C4-2B (cell line): ENCODE measurements around the gene RFTN1.

Source experiments
- ZFX ChIP-seq: fragments of 450-650 bp; IDR thresholded peaks from 2 replicates; pipeline ENCODE4 v1.6.1; 2017
- TF ChIP-seq, protein P1 (sequence below): fragments of 450-650 bp; conservative IDR thresholded peaks from 2 replicates; pipeline ENCODE4 v1.5.1; 2017; ENCODE audit warnings: mild to moderate bottlenecking

GRCh38 chr3:16478516-16478915 is 35.0 kb downstream of the RFTN1 start:
- TF ChIP-seq, protein P1, sequence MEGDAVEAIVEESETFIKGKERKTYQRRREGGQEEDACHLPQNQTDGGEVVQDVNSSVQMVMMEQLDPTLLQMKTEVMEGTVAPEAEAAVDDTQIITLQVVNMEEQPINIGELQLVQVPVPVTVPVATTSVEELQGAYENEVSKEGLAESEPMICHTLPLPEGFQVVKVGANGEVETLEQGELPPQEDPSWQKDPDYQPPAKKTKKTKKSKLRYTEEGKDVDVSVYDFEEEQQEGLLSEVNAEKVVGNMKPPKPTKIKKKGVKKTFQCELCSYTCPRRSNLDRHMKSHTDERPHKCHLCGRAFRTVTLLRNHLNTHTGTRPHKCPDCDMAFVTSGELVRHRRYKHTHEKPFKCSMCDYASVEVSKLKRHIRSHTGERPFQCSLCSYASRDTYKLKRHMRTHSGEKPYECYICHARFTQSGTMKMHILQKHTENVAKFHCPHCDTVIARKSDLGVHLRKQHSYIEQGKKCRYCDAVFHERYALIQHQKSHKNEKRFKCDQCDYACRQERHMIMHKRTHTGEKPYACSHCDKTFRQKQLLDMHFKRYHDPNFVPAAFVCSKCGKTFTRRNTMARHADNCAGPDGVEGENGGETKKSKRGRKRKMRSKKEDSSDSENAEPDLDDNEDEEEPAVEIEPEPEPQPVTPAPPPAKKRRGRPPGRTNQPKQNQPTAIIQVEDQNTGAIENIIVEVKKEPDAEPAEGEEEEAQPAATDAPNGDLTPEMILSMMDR: no peak
- TF ChIP-seq ZFX: no peak
